ENCODE results near the gene STXBP4.
"Not testable (repeated sequence)": the region's sequence is repeated elsewhere in the genome, so short reads cannot be mapped to it uniquely, and the experiment has no call there.

STXBP4 gene

GRCh38 chr17:55059724-55060123 is 91.2 kb downstream of the STXBP4 start:
- no peak for DNase-seq

DNA sequence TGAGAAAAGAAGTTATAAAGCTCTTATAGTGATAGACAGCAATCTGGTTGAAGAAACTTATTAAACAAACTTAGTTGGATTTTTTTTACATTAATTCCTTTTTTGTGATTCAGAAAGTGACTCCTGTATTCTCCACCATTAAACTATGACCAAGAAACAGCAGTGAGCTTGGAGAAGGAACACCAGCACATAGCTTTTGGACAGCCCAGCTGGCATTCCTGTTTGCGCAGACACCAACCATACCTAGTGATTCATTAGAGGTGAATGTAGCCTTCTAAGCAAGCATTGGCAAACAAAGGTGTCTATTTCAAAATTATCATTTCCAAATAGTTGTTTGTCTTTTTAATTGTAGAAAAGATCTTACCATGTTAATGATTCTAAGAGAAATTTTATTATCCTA is 94.4 kb downstream of the STXBP4 start:
- no peak for DNase-seq

DNA sequence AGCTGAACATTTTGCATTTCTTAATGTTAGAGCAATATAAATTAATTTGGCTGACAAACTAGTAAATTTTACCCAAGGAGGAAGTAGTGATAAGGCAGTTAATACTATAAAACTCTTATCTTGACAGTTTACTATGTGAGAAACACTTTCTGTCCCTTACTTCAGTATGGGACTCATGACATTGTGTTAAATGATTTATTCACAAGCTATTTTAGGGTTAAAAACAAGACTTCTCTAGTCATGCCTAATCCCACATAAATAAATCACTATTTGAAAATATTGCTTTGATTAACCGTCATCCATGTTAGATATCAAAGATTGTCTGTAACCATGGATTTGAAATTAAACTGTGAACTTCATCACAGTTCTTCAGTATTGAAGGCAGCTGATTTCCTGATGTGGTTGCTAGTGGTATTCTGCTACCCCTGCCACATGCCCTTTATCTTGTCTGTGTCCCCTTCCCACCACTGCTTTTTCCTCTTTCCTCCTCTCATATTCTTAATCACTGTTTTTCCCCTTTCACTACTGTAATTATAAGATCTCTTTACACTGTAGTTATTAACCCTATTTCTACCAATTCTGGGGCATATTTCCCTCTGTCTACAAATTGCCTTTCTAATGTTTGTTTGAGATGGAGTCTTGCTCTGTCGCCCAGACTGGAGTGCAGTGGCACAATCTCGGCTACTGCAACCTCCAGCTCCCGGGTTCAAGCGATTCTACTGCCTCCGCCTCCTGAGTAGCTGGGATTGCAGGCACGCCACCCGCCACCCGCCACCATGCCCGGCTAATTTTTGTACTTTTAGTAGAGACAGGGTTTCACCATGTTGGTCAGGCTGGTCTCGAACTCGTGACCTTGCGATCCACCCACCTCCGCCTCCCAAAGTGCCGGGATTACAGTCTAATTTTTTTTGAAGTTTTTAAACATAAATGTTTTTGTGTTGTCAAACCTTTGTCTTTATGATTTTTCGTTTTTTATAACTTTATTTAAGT is 95.6 kb downstream of the STXBP4 start:
- DNase-seq = no peak

- DNase-seq = no peak
Measured at GRCh38 chr17:55067697-55068439, 99.3 kb downstream of the STXBP4 start.

GRCh38 chr17:55068862-55069811 is 100.6 kb downstream of the STXBP4 start:
- no peak for DNase-seq

DNA sequence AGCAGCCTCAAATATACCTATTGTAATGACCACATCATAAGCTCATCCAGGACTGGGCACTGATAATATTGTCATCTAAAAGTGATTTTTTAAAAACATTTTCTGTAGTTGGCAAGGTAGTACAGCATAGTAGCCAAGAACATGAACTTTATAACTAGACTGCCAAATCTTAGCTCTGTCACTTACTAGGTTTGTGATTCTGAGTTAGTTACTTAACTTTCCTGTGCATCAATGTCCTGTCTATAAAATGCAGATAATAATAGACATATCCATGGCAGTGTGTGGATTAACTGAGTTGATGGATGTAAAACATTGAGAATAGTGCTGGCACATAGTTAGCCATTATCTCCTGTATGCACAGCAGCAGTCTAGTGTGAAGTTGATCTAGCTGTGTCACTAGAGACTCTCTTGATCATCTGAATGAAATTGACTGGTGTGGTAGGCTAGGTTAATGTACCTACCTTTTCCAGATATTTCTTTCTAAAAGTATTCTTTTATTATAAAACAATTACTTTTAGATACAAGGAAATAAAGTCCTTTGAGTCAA is 101.5 kb downstream of the STXBP4 start:
- DNase-seq = no peak

DNA sequence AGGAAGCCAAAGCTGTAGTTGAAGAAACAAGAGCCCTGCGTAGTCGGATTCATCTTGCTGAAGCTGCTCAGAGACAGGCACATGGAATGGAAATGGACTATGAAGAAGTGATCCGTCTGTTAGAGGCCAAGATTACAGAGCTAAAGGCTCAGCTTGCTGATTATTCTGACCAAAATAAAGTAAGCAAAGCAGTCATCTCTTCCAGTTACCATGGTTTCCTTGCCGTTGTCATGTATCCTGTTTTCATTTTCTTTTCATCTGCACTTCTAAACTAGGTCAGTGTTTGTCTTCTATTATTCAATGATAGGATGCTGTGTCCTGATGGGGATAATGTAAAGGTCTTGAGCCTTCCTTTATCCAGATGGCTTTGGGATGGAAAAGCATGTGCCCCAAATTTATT is 104.3 kb downstream of the STXBP4 start:
- DNase-seq = no peak

- DNase-seq = not testable (repeated sequence)
Measured at GRCh38 chr17:55073467-55073866, 104.9 kb downstream of the STXBP4 start.

- DNase-seq = no peak
Measured at GRCh38 chr17:55081559-55081958, 113.0 kb downstream of the STXBP4 start.

DNA sequence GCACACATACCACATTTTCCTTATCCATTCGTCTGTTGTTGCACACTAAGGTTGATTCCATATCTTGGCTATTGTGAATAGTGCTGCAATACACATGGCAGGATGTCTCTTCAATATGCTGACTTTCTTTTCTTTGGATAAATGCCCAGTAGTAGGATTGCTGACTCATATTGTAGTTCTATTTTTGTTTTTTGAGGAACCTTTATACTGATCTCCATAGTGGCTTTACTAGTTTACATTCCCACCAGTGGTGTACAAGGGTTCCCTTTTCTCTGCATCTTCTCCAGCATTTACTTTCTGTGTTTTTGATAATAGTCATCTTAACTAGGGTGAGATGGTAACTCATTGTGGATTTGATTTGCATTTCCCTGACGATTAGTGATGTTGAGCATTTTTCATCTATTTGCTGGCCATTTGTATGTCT is 118.1 kb downstream of the STXBP4 start:
- no peak for DNase-seq

GRCh38 chr17:55089256-55089655 is 120.7 kb downstream of the STXBP4 start:
- DNase-seq = no peak

DNA sequence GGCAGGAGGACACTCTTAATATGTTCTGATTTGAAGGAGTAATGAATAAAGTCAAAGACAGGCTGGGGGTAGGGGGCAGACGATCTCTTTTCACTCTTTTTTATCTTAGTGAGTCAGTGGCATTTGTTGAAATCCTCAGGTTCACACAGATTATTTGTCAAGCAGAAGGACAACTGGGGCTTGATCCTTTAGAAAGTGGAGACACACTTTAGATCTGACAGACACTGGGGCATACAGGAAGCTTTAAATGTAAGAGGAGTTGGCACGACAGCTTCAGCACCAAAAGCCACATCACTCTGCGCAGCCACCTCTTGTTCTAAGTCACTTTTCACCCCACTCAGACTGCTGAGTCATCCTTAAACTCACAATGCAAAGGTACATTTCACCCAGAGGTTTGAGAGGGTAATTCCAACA is 121.5 kb downstream of the STXBP4 start:
- no peak for DNase-seq

GRCh38 chr17:55093353-55093752 is 124.8 kb downstream of the STXBP4 start:
- no peak for DNase-seq

GRCh38 chr17:55098765-55099164 is 130.2 kb downstream of the STXBP4 start:
- no peak for DNase-seq

- DNase-seq = no peak
Measured at GRCh38 chr17:55110521-55110920, 142.0 kb downstream of the STXBP4 start.

GRCh38 chr17:55114283-55114682 is 145.7 kb downstream of the STXBP4 start:
- DNase-seq = no peak

- DNase-seq = no peak
Measured at GRCh38 chr17:55116440-55116914, 147.9 kb downstream of the STXBP4 start.

GRCh38 chr17:55117164-55117563 is 148.6 kb downstream of the STXBP4 start:
- DNase-seq = no peak

DNA sequence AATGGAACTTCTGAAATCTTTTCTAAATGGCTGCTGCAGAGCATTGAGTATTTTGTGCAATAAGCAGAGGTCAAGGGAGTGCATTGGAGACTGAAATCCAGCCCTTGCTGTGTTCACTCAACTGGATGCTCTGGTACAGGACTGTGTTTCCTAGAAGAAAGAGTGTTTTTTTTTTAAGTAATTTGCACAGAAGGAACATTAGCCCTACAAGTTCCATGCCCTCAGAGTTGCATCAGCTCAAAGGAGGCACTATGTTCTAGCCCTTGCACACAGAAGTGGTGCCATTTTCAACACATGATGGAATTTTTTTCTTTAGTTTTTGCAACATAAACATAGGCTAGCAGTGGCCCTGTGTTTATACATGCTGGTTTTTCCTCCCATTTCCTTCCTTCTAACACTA is 152.1 kb downstream of the STXBP4 start:
- DNase-seq = no peak

DNA sequence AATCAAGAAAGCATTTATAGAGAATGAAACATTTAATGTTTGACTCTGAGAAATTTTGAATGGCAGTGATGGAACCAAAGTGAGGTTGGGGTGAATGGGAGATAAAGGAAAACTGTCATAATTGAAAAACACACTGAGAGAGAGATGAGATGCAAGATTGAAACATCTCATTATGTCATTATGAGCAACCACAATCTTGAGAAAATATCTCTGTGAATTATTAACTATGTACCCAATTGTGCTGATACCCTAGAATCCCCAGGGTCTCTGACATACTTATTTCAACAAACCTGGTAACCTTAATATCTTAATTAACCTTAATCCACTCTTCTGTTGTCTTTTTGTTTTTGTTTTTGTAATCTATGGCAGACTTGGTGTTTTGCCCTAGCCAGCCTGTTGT is 152.7 kb downstream of the STXBP4 start:
- no peak for DNase-seq

DNA sequence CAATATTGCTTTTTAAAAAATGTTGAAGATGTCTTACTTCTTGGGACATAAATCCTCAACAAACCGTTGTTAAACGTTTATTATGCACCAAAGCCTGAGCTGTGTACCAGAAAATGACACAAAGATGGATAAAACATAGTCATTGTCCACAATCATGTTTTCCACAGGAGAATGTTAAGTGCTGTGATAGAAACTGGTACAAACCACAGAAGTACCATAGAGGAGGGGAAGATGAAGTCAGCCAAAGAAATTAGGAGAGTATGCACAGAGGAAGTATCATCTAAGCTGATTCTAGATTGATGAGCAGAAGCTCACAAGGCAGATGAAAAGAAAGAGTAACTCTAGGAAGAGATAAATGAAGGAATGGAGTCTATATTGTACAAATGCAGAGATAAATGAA is 153.5 kb downstream of the STXBP4 start:
- no peak for DNase-seq

- no peak for DNase-seq
Measured at GRCh38 chr17:55124730-55125360, 156.3 kb downstream of the STXBP4 start.
